ENCODE measurements around the gene ALDH3B2. TPM values are rescaled to one million over a fixed set of nuclear protein-coding genes. Genes with fewer than 3 reads are reported as not detected.
A peak's percentile ranks its signal among the peaks of the same experiment; 100 is the strongest.

The ALDH3B2 gene
- total and polyA plus RNA-seq, 8 donors = 0.89 to 23.5 TPM; not detected in 6

DNA sequence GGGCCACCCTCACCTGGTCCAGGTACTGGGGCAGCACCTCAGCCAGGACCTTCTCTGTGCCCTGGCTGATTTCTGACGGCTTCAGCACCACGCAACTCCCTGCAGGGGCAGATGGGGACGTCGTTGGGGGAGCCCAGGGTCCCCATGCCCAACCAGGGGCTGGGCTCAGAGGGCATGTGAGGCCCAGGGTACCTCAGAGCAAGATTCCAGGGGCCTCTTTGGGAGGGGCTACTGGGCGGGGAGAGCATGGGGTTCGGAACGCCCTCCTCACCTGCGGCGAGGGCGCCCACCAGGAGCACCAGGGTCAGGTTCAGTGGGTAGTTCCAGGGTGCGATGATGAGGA, 8.1 kb downstream of the ALDH3B2 start:
- Histone ChIP-seq H3K4me3 (no peak overlapping the region), H3K27me3 (peaks cover 0 to 8% (median 0%) of the 10 kb centered on the region in 3 donors), H3K36me3 (no peaks in the 10 kb centered on the region), H3K4me1 (no peaks in the 10 kb centered on the region), H3K9me3 (no peaks in the 10 kb centered on the region), H3K27ac (no peak overlapping the region)
- TF ChIP-seq, protein P1, sequence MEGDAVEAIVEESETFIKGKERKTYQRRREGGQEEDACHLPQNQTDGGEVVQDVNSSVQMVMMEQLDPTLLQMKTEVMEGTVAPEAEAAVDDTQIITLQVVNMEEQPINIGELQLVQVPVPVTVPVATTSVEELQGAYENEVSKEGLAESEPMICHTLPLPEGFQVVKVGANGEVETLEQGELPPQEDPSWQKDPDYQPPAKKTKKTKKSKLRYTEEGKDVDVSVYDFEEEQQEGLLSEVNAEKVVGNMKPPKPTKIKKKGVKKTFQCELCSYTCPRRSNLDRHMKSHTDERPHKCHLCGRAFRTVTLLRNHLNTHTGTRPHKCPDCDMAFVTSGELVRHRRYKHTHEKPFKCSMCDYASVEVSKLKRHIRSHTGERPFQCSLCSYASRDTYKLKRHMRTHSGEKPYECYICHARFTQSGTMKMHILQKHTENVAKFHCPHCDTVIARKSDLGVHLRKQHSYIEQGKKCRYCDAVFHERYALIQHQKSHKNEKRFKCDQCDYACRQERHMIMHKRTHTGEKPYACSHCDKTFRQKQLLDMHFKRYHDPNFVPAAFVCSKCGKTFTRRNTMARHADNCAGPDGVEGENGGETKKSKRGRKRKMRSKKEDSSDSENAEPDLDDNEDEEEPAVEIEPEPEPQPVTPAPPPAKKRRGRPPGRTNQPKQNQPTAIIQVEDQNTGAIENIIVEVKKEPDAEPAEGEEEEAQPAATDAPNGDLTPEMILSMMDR (IDR thresholded peaks at IDR 0.05) = no peak
- TF ChIP-seq POLR2A (IDR thresholded peaks at IDR 0.05) (no peak), EP300 (IDR thresholded peaks at IDR 0.05) (no peak), POLR2AphosphoS5 (IDR thresholded peaks at IDR 0.05) (no peak)
- DNase-seq = no peak
- WGBS, 5 donors = 85 to 93% (median 90%) methylated on average over 7 to 11 of the region's 11 CpGs
- intact Hi-C loops (cut with DNase I; ENCODE audit: low total_unique reads) = no loop called here

DNA sequence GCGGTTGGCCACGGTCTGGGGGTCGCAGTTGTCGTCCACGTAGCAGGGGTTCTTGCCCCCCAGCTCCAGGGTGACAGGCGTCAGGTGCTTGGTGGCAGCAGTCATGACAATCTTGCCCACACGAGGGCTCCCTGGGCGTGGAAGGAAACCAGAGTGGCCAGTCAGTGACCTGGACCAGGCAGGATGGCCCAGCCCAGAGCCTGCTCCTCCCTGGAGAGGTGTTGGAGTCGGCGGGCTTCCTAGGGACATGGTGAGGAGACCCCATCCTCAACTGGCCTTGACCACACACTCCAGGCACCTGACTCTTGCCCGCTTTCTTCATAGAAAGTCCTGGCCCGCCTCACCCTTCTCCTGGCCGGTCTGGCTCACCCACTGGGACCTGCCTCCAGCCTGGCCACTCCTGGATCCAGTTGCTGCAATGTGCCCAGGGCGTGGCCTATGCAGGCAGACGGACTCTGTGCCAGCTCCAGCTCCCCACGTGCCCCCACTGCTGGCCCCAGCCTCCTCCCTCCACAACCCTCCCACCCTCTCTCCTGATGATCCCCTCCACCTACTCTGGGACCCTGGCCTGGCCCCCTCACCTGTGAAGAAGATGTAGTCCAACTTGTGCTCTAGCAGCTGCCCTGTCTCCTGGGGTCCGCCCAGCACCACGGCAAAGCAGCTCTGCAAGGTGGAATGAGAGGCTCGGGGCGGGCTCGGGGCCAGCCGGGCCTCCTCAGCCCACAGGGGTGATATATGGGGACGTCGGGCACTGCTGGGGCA, 8.7 kb downstream of the ALDH3B2 start:
- no peaks in the 10 kb centered on the region for H3K4me1 ChIP-seq
- H3K27ac ChIP-seq = no peak overlapping the region
- peak; percentile 58 to 78 for DNase-seq
- 49 to 71% (median 64%) methylated on average over 18 to 24 of the region's 24 CpGs for WGBS, 5 donors
- intact Hi-C loops (cut with DNase I; ENCODE audit: low total_unique reads) = no loop called here
- no peaks in the 10 kb centered on the region for H3K36me3 ChIP-seq
- no peak overlapping the region for H3K4me3 ChIP-seq
- H3K9me3 ChIP-seq = no peaks in the 10 kb centered on the region
- H3K27me3 ChIP-seq = peaks cover 0 to 4% (median 0%) of the 10 kb centered on the region in 3 donors
- TF ChIP-seq POLR2AphosphoS5 (IDR thresholded peaks at IDR 0.05) (no peak), POLR2A (IDR thresholded peaks at IDR 0.05) (no peak), EP300 (IDR thresholded peaks at IDR 0.05) (no peak)
- TF ChIP-seq, protein P1 (IDR thresholded peaks at IDR 0.05) = peak in 5 of 7 experiments; percentile 21 to 64 (median 46)

DNA sequence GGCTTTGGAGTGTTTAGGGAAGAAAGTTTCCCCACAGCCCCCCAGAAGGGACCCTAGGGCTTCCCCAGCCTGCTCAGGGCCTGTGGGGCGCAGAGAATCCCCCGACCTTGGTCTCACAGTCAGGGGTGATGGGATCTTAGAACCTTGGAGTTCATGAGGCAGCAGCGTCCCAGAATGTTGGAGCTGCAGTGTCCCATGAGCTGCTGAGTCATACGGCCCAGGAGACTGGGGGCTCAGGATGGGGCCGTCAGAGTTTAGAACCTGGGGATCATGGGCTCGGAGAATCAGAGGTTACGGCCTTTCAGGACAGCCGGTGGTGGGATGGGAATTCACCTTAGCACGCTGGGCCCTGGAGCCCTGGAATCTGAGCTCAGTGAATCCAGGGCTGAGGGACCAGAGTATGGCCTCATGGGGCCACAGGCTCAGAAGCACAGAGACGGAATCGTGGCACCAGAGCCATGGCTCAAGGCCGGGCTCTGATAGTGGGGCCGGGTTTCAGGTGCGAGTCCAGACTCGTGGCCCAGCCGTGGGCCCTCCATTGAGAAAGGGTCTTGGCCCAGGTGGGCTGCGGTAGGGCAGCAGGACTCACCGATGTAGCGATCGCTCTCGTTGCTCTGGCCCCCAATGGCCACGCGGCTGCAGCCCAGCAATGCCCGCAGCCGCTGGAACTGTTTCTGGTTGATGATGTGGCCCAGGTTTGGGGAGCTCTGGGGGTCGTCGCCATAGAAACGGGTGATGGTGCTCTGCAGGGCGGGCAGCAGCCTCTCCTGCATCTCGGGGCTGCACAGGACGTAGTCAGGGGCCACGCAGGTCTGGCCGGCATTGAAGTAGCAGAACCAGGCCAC, 9.5 kb downstream of the ALDH3B2 start:
- no peaks in the 10 kb centered on the region for H3K4me1 ChIP-seq
- no peaks in the 10 kb centered on the region for H3K27me3 ChIP-seq
- H3K9me3 ChIP-seq = no peaks in the 10 kb centered on the region
- H3K4me3 ChIP-seq = no peak overlapping the region
- H3K36me3 ChIP-seq = no peaks in the 10 kb centered on the region
- TF ChIP-seq POLR2A (IDR thresholded peaks at IDR 0.05) (no peak), EP300 (IDR thresholded peaks at IDR 0.05) (no peak), POLR2AphosphoS5 (IDR thresholded peaks at IDR 0.05) (no peak)
- TF ChIP-seq, protein P1 (IDR thresholded peaks at IDR 0.05) = no peak
- H3K27ac ChIP-seq = no peak overlapping the region
- intact Hi-C loops (cut with DNase I; ENCODE audit: low total_unique reads) = no loop called here
- WGBS, 5 donors = 81 to 89% (median 86%) methylated on average over 19 to 33 of the region's 33 CpGs
- DNase-seq = no peak

DNA sequence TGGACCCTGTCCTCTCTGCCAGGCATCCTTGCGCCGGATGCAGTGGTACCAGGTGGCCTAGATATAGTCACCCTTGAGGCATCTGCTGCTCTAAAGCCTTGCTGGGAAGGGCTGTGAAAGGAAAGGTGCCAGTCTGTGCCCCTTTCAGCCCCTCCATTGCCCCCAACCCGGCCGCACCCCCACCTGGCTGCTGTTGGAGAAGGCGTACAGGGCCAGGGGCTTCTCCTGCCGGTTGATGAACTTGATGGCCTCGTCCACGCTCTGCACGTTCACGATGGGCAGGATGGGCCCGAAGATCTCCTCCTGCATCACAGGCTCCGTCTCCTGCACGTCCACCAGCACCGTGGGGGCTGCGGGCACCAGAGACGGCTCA, 10.2 kb downstream of the ALDH3B2 start:
- 86 to 92% (median 90%) methylated on average over 14 to 16 of the region's 16 CpGs for WGBS, 5 donors
- Histone ChIP-seq H3K27ac (no peak overlapping the region), H3K4me1 (peaks cover 0 to 2% (median under 1%) of the 10 kb centered on the region in 4 donors), H3K36me3 (no peaks in the 10 kb centered on the region), H3K9me3 (no peaks in the 10 kb centered on the region), H3K27me3 (no peaks in the 10 kb centered on the region), H3K4me3 (no peak overlapping the region)
- intact Hi-C loops (cut with DNase I; ENCODE audit: low total_unique reads) = no loop called here
- DNase-seq = no peak
- TF ChIP-seq POLR2A (IDR thresholded peaks at IDR 0.05) = no peak
- no peak for TF ChIP-seq POLR2AphosphoS5 (IDR thresholded peaks at IDR 0.05)
- TF ChIP-seq, protein P1 (IDR thresholded peaks at IDR 0.05) = no peak
- no peak for TF ChIP-seq EP300 (IDR thresholded peaks at IDR 0.05)

Measured in stomach (tissue), 9 donors.